KMS-11 (cell line): ENCODE results near the gene HOXB6.

Experiments
- H2AFZ ChIP-seq: fragments of 200-600 bp; sonication (generic); 2 replicates; pipeline ENCODE4 v1.6.1; 2016; ENCODE audit warnings: antibody characterized with exemption, mixed run types, low read depth
- H3K27ac ChIP-seq: fragments of 200-600 bp; sonication (generic); 2 replicates; pipeline ENCODE4 v1.6.1; 2016; ENCODE audit warnings: mild to moderate bottlenecking, mixed run types
- H3K27me3 ChIP-seq: fragments of 200-600 bp; sonication (generic); 2 replicates; pipeline ENCODE4 v1.6.1; 2017; ENCODE audit warnings: mild to moderate bottlenecking, low read depth, mixed run types, moderate library complexity; ENCODE audit not compliant: insufficient read depth
- H3K36me3 ChIP-seq: fragments of 200-600 bp; sonication (generic); 2 replicates; pipeline ENCODE4 v1.6.1; 2017; ENCODE audit warnings: mild to moderate bottlenecking, mixed run types; ENCODE audit not compliant: insufficient read depth
- H3K4me1 ChIP-seq: fragments of 200-600 bp; sonication (generic); 2 replicates; pipeline ENCODE4 v1.6.1; 2016; ENCODE audit warnings: mild to moderate bottlenecking, low read depth, mixed run types; ENCODE audit not compliant: poor library complexity, severe bottlenecking
- H3K4me2 ChIP-seq: fragments of 200-600 bp; sonication (generic); 2 replicates; pipeline ENCODE4 v1.7.0; 2016; ENCODE audit warnings: mild to moderate bottlenecking, mixed run types
- H3K4me3 ChIP-seq: fragments of 200-600 bp; sonication (generic); IDR thresholded peaks from 2 replicates; pipeline ENCODE4 v1.6.1; 2017; ENCODE audit warnings: low read depth, low read length, mixed read lengths; ENCODE audit not compliant: insufficient read depth
- H3K79me2 ChIP-seq: fragments of 200-600 bp; sonication (generic); 2 replicates; pipeline ENCODE4 v1.6.1; 2016; ENCODE audit warnings: low read depth, mixed run types; ENCODE audit not compliant: insufficient read depth
- H3K9ac ChIP-seq: fragments of 200-600 bp; sonication (generic); 2 replicates; pipeline ENCODE4 v1.6.1; 2016; ENCODE audit warnings: mild to moderate bottlenecking, mixed run types
- H4K20me1 ChIP-seq: fragments of 200-600 bp; sonication (generic); 2 replicates; pipeline ENCODE4 v1.6.1; 2016; ENCODE audit warnings: mild to moderate bottlenecking, mixed run types; ENCODE audit not compliant: insufficient read depth
- CTCF ChIP-seq: fragments of 200-600 bp; sonication (generic); conservative IDR thresholded peaks from 2 replicates; pipeline ENCODE4 v1.6.1; 2017; ENCODE audit warnings: low read depth, mild to moderate bottlenecking, antibody characterized with exemption, low read length, moderate library complexity, mixed read lengths

Gene HOXB6

GRCh38 chr17:48570325-48571023 is 34.3 kb downstream of the HOXB6 start:
- Histone ChIP-seq H3K4me2 (no peak overlapping the region), H3K27ac (no peak overlapping the region), H4K20me1 (no peaks in the 10 kb centered on the region), H2AFZ (no peak overlapping the region), H3K9ac (no peak overlapping the region), H3K27me3 (no peaks in the 10 kb centered on the region), H3K4me3 (no peak overlapping the region), H3K36me3 (no peaks in the 10 kb centered on the region), H3K4me1 (no peaks in the 10 kb centered on the region), H3K79me2 (no peaks in the 10 kb centered on the region)
- TF ChIP-seq CTCF = no peak

GRCh38 chr17:48569674-48570324 is 35.0 kb downstream of the HOXB6 start:
- TF ChIP-seq CTCF = no peak
- H4K20me1 ChIP-seq = no peaks in the 10 kb centered on the region
- no peak overlapping the region for H3K9ac ChIP-seq
- no peaks in the 10 kb centered on the region for H3K4me1 ChIP-seq
- no peaks in the 10 kb centered on the region for H3K79me2 ChIP-seq
- H2AFZ ChIP-seq = no peak overlapping the region
- H3K27me3 ChIP-seq = no peaks in the 10 kb centered on the region
- H3K4me2 ChIP-seq = no peak overlapping the region
- no peaks in the 10 kb centered on the region for H3K36me3 ChIP-seq
- H3K27ac ChIP-seq = no peak overlapping the region
- H3K4me3 ChIP-seq = no peak overlapping the region

GRCh38 chr17:48569240-48569582 is 35.6 kb downstream of the HOXB6 start:
- Histone ChIP-seq H3K9ac (no peak overlapping the region), H3K36me3 (no peaks in the 10 kb centered on the region), H4K20me1 (no peaks in the 10 kb centered on the region), H2AFZ (no peak overlapping the region), H3K4me3 (no peak overlapping the region), H3K4me1 (no peaks in the 10 kb centered on the region), H3K4me2 (no peak overlapping the region), H3K27ac (no peak overlapping the region), H3K27me3 (no peaks in the 10 kb centered on the region), H3K79me2 (no peaks in the 10 kb centered on the region)
- TF ChIP-seq CTCF = no peak

- no peak for TF ChIP-seq CTCF
- Histone ChIP-seq H3K27me3 (no peaks in the 10 kb centered on the region), H3K27ac (no peak overlapping the region), H3K36me3 (no peaks in the 10 kb centered on the region), H4K20me1 (no peaks in the 10 kb centered on the region), H3K79me2 (no peaks in the 10 kb centered on the region), H3K4me3 (no peak overlapping the region), H3K4me1 (no peaks in the 10 kb centered on the region), H3K9ac (no peak overlapping the region), H2AFZ (no peak overlapping the region), H3K4me2 (no peak overlapping the region)
These were observed 36.1 kb downstream of the HOXB6 start for GRCh38 chr17:48568499-48569239.
